Erythroblast (primary cell): ENCODE measurements around the gene ZNF337.

Source experiments
- GATA1 ChIP-seq: IDR thresholded peaks from 2 replicates; pipeline ENCODE4 v1.6.1; 2011; ENCODE audit warnings: low read depth, mild to moderate bottlenecking, control low read depth, low read length, moderate library complexity
- POLR2A ChIP-seq: IDR thresholded peaks from 2 replicates; pipeline ENCODE4 v1.6.1; 2011; ENCODE audit warnings: mild to moderate bottlenecking, low read length

GRCh38 chr20:25705830-25706351, 9.2 kb upstream of the ZNF337 start:
- TF ChIP-seq POLR2A, result no peak
- TF ChIP-seq GATA1, result no peak
